GM12878 (cell line): ENCODE measurements around the gene GALC. TPM values are rescaled to one million over a fixed set of nuclear protein-coding genes. Genes with fewer than 3 reads are reported as not detected.

ENCODE experiments used
- ATAC-seq: fragments of 200-7000 bp; cut with Tn5 transposase; 3 replicates; pipeline ENCODE4 v1.9.1; 2020; ENCODE audit warnings: mild to moderate bottlenecking, moderate library complexity
- BruUV-seq: library from RNA; stranded (reverse); fragments of 400-500 nt; replicated peaks from 2 replicates; lab custom pipeline; 2021; lab: Mats Ljungman, UMichigan
- CTCF ChIA-PET: fragments of 300-600 bp; sonication (Branson Sonifier 250); formaldehyde crosslinking; extraction: SDS; loops from one replicate; lab custom pipeline; 2021; ENCODE audit warnings: inconsistent platforms; lab: Yijun Ruan, JAX
- POLR2A ChIA-PET: fragments of 350-600 bp; formaldehyde crosslinking; extraction: SDS; loops from one replicate; lab custom pipeline; 2021; ENCODE audit warnings: inconsistent platforms; lab: Charles Lee
- RAD21 ChIA-PET: fragments of 300-600 bp; sonication (Branson Sonifier 250); formaldehyde crosslinking; loops from one replicate; lab custom pipeline; 2023; ENCODE audit warnings: antibody characterized with exemption; ENCODE audit not compliant: unreplicated experiment; lab: Charles Lee
- SMC1A ChIA-PET: fragments of 300-600 bp; sonication (Branson Sonifier 250); formaldehyde crosslinking; loops from one replicate; lab custom pipeline; 2023; ENCODE audit not compliant: unreplicated experiment, uncharacterized antibody; lab: Charles Lee
- DNase-seq: peaks from one replicate; pipeline ENCODE4 v3.0.0-alpha.2; 2011; ENCODE audit warnings: low read depth, low spot score
- FAIRE-seq: peaks from 3 replicates; lab custom pipeline; 2011; peaks lifted over from hg19 to GRCh38; lab: Jason Lieb, UNC
- H2AFZ ChIP-seq: 2 replicates; pipeline ENCODE4 v1.6.0; 2011; ENCODE audit warnings: low read depth, low read length, control low read depth; ENCODE audit not compliant: control insufficient read depth
- H3K27ac ChIP-seq: 2 replicates; pipeline ENCODE4 v1.5.1; 2011; ENCODE audit warnings: control low read depth; ENCODE audit not compliant: control insufficient read depth, insufficient read depth
- H3K27me3 ChIP-seq, 2 experiments: replicated peaks in 1 of 2; 2 replicates each; pipeline versions ENCODE4 v1.6.0 to v1.6.1; 2011; ENCODE audit warnings: low read length in 1 of 2; ENCODE audit not compliant: control insufficient read depth in 2 of 2, insufficient read depth in 2 of 2
- H3K36me3 ChIP-seq, 2 experiments: 2 replicates each; pipeline ENCODE4 v1.5.1; 2011; ENCODE audit warnings: low read length in 1 of 2; ENCODE audit not compliant: control insufficient read depth in 2 of 2, insufficient read depth in 2 of 2
- H3K4me1 ChIP-seq: 2 replicates; pipeline ENCODE4 v1.6.1; 2011; ENCODE audit warnings: mild to moderate bottlenecking, low read length, moderate library complexity, mixed read lengths; ENCODE audit not compliant: control insufficient read depth, insufficient read depth
- H3K4me2 ChIP-seq: 2 replicates; pipeline ENCODE4 v1.6.0; 2011; ENCODE audit warnings: control low read depth; ENCODE audit not compliant: control insufficient read depth, insufficient read depth
- H3K4me3 ChIP-seq: fragments of 200-600 bp; sonication (generic); 2 replicates; pipeline ENCODE4 v1.5.1; 2016
- H3K79me2 ChIP-seq: 2 replicates; pipeline ENCODE4 v1.6.0; 2011; ENCODE audit warnings: low read length; ENCODE audit not compliant: control insufficient read depth, insufficient read depth
- H3K9ac ChIP-seq: 2 replicates; pipeline ENCODE4 v1.8.0; 2011; ENCODE audit warnings: low read length, control low read depth, mixed read lengths; ENCODE audit not compliant: control insufficient read depth, insufficient read depth
- H3K9me3 ChIP-seq: replicated peaks from 3 replicates; pipeline ENCODE4 v1.5.1; 2011; ENCODE audit warnings: mild to moderate bottlenecking, low read length; ENCODE audit not compliant: control insufficient read depth, insufficient read depth
- H4K20me1 ChIP-seq: 2 replicates; pipeline ENCODE4 v1.6.0; 2011; ENCODE audit not compliant: control insufficient read depth, insufficient read depth
- CTCF ChIP-seq, 3 experiments: IDR thresholded peaks in 2 of 3; conservative IDR thresholded peaks in 1 of 3; 2 replicates each; pipeline ENCODE4 v1.5.1; 2011; ENCODE audit warnings: low read depth in 3 of 3, low read length in 3 of 3, mild to moderate bottlenecking in 3 of 3, control low read depth in 2 of 3, moderate library complexity in 2 of 3, inconsistent platforms in 1 of 3, mixed read lengths in 1 of 3; ENCODE audit not compliant: control insufficient read depth in 2 of 3, insufficient read depth in 1 of 3; ENCODE audit errors: extremely low read depth in 1 of 3
- EZH2 ChIP-seq: IDR thresholded peaks from 2 replicates; pipeline ENCODE4 v1.6.1; 2012; ENCODE audit warnings: low read depth, mild to moderate bottlenecking, control low read depth, inconsistent platforms, low read length, borderline replicate concordance; ENCODE audit not compliant: control insufficient read depth
- HDAC6 ChIP-seq: fragments of 200-600 bp; sonication (generic); IDR thresholded peaks from one replicate; pipeline ENCODE4 v1.8.0; 2017; ENCODE audit warnings: antibody characterized with exemption; ENCODE audit not compliant: unreplicated experiment
- MYB ChIP-seq: fragments of 150-350 bp; IDR thresholded peaks from 2 replicates; pipeline ENCODE4 v1.6.1; 2014; ENCODE audit warnings: mild to moderate bottlenecking, low read depth, low read length, borderline replicate concordance
- NR2F1 ChIP-seq: fragments of 450-650 bp; conservative IDR thresholded peaks from 2 replicates; pipeline ENCODE4 v1.6.1; 2017; ENCODE audit warnings: mild to moderate bottlenecking
- POLR2AphosphoS2 ChIP-seq: IDR thresholded peaks from 2 replicates; pipeline ENCODE4 v1.6.1; 2011; ENCODE audit warnings: low read depth, mild to moderate bottlenecking, low read length, improper control_type of control experiment, moderate library complexity
- STAT1 ChIP-seq: fragments of 450-650 bp; conservative IDR thresholded peaks from 2 replicates; pipeline ENCODE4 v1.6.1; 2014; ENCODE audit warnings: antibody characterized with exemption, mild to moderate bottlenecking
- ZBED1 ChIP-seq: IDR thresholded peaks from 2 replicates; pipeline ENCODE4 v1.6.1; 2016; ENCODE audit warnings: borderline replicate concordance
- ZNF24 ChIP-seq: fragments of 450-650 bp; IDR thresholded peaks from 2 replicates; pipeline ENCODE4 v1.6.1; 2017; ENCODE audit warnings: antibody characterized with exemption, mild to moderate bottlenecking
- WGBS: methylation state at CpG from one replicate; pipeline ENCODE4 v1.1.6; 2016; ENCODE audit warnings: low lambda C conversion rate; ENCODE audit not compliant: insufficient replicate concordance, insufficient coverage; ENCODE audit errors: missing lambda C conversion rate; 5-methylcytosine and 5-hydroxymethylcytosine counted together
- in situ Hi-C: fragments of 300-500 bp; cut with MboI; formaldehyde crosslinking; loops from 9 replicates; pipeline ENCODE4 v1.14.3; 2018; ENCODE audit warnings: mixed read lengths
- intact Hi-C: fragments of 100-400 bp; cut with micrococcal nuclease; formaldehyde crosslinking; loops from one replicate; pipeline ENCODE4 v1.14.2; 2022; ENCODE audit not compliant: unreplicated experiment
- polyA plus RNA-seq, 11 experiments: library from polyadenylated mRNA; depleted of rRNA in 4 of 11; unstranded in 6 of 11; stranded (reverse) in 5 of 11; fragments of >200 nt; fragmentation: Nextera tagmentation in 4 of 11; fragmentation: Illumina TruSeq in 1 of 11; extraction: Ambion mirVana in 4 of 11; extraction: Trizol in 1 of 11; gene quantifications; 1 replicate in 1 of 11; 2 replicates in 10 of 11; pipeline versions ENCODE4 v1.2.1 to v1.2.3, GENCODE V29; 2011 to 2016; ENCODE audit warnings: inconsistent platforms in 2 of 11, missing spikeins in 2 of 11, low read depth in 1 of 11
- total RNA-seq, 4 experiments: library from RNA; depleted of rRNA in 3 of 4; stranded (reverse); fragments of >200 nt in 3 of 4; fragmentation: Illumina TruSeq in 1 of 4; extraction: Trizol in 1 of 4; gene quantifications; 2 replicates each; pipeline versions ENCODE4 v1.2.1 to v1.2.3, GENCODE V29; 2013 to 2021
- TF ChIP-seq, protein P1 (sequence below): fragments of 450-650 bp; IDR thresholded peaks from 2 replicates; pipeline ENCODE4 v1.6.1; 2016; ENCODE audit warnings: mild to moderate bottlenecking
- TF ChIP-seq, protein P2 (sequence below): IDR thresholded peaks from 2 replicates; pipeline ENCODE4 v1.6.1; 2012; ENCODE audit warnings: low read length, inconsistent platforms

GALC gene
- total and polyA plus RNA-seq, 10 of the 15 experiments (the other 5 are each of a cell fraction or from before 2014, with no cell fraction given): 1.3 to 14.0 (median 4.5) TPM

DNA sequence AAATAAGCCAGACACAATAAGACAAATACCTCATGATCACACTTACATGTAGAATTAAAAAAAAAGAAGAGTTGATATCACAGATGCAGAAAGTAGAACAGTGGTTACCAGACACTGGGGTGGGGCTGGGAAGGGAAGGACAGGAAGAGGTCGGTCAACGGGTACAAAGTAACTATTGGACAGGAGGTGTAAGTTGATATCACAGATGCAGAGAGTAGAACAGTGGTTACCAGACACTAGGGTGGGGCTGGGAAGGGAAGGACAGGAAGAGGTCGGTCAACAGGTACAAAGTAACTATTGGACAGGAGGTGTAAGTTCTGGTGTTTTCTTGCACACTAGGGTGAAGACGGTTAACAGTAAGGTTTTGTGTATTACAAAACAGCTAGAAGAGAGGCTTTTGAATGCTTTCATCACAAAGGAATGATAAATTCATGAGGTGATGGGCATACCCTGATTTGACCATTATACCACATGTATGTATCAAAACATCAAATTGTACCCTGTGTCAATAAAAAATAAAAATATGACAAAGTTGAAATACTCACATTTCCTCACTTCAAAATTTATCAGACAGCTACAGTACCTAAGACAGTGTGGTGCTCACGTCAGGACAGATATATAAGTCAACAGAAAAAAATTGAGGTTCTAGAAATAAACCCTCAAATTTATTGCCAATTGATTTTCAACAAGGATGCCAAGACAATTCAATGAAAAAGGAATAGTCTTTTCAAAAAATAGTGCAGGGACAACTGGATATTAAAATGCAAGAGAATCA lies 32.8 kb downstream of the GALC start:
- 82% methylated on average over 5 of the region's 5 CpGs for WGBS
- H2AFZ ChIP-seq: no peak overlapping the region
- no peak for DNase-seq
- no peak overlapping the region for H3K4me2 ChIP-seq
- no peak overlapping the region for H3K27ac ChIP-seq
- ChIA-PET SMC1A (interaction anchor here (1.3 kb wide), 1 partner anchor 14 kb away, joined by 4 read pairs; no protein-coding TSS in a partner anchor), RAD21 (no interaction called here), CTCF (no interaction called here), POLR2A (no interaction called here)
- no peaks in the 10 kb centered on the region for H3K36me3 ChIP-seq
- H3K4me3 ChIP-seq: no peak overlapping the region
- BruUV-seq: no TSS peak
- intact Hi-C loops: no loop called here
- no peaks in the 10 kb centered on the region; the same call in 2 of the 3 replicates for H3K9me3 ChIP-seq
- no peaks in the 10 kb centered on the region for H3K4me1 ChIP-seq
- in situ Hi-C loops: no loop called here
- H3K27me3 ChIP-seq: no peaks in the 10 kb centered on the region
- FAIRE-seq: no peak
- H3K9ac ChIP-seq: no peak overlapping the region
- ATAC-seq: no peak
- no peaks in the 10 kb centered on the region for H3K79me2 ChIP-seq
- no peak for TF ChIP-seq STAT1
- no peak for TF ChIP-seq HDAC6
- no peak for TF ChIP-seq EZH2
- TF ChIP-seq NR2F1: no peak
- H4K20me1 ChIP-seq: no peaks in the 10 kb centered on the region

DNA sequence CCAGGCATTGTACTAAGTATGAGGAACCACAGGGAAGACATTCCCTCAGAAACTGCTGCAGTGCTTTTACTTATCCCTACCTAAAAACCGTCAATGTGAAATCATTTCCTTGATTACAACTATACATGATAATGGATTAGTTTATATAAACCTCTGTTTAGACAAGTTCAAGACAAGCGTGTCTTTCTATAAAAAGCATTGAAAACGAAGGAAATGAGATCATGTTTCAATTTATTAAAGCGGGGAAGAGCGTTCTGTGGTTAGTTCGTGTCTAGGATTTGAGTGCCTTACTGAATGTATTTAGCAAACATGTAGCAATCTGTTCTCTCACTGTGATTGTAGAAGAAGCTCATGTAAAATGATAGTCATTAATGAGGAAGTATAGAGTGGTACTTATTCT lies 37.5 kb downstream of the GALC start:
- FAIRE-seq: no peak
- Histone ChIP-seq H4K20me1 (no peaks in the 10 kb centered on the region), H3K4me2 (no peak overlapping the region), H3K27me3 (no peaks in the 10 kb centered on the region), H3K9ac (no peak overlapping the region), H3K79me2 (no peaks in the 10 kb centered on the region), H2AFZ (no peak overlapping the region), H3K9me3 (no peaks in the 10 kb centered on the region; the same call in 2 of the 3 replicates), H3K36me3 (no peaks in the 10 kb centered on the region), H3K27ac (no peak overlapping the region), H3K4me1 (peaks cover 4% of the 10 kb centered on the region), H3K4me3 (no peak overlapping the region)
- SMC1A ChIA-PET: no interaction called here
- in situ Hi-C loops (no loop called here), intact Hi-C loops (no loop called here)
- no TSS peak for BruUV-seq
- ATAC-seq: no peak
- RAD21 ChIA-PET: interaction anchor here (1.0 kb wide), 1 partner anchor 32 kb away, joined by 3 read pairs; no protein-coding TSS in a partner anchor
- POLR2A ChIA-PET: interaction anchor here (0.7 kb wide), 1 partner anchor 196 kb away, joined by 3 read pairs; no protein-coding TSS in a partner anchor
- WGBS: 77% methylated on average over 6 of the region's 6 CpGs
- CTCF ChIA-PET: interaction anchor here (1.4 kb wide), 1 partner anchor 10 kb away, joined by 7 read pairs; no protein-coding TSS in a partner anchor
- no peak for DNase-seq
- TF ChIP-seq POLR2AphosphoS2: no peak
- TF ChIP-seq, protein P1, sequence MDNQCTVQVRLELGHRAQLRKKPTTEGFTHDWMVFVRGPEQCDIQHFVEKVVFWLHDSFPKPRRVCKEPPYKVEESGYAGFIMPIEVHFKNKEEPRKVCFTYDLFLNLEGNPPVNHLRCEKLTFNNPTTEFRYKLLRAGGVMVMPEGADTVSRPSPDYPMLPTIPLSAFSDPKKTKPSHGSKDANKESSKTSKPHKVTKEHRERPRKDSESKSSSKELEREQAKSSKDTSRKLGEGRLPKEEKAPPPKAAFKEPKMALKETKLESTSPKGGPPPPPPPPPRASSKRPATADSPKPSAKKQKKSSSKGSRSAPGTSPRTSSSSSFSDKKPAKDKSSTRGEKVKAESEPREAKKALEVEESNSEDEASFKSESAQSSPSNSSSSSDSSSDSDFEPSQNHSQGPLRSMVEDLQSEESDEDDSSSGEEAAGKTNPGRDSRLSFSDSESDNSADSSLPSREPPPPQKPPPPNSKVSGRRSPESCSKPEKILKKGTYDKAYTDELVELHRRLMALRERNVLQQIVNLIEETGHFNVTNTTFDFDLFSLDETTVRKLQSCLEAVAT: no peak
- TF ChIP-seq ZNF24: no peak
- TF ChIP-seq MYB: no peak
- no peak for TF ChIP-seq ZBED1
- no peak for TF ChIP-seq STAT1
- TF ChIP-seq CTCF (IDR thresholded peaks at IDR 0.05 in 2 of 3, conservative IDR thresholded peaks at IDR 0.05 in 1 of 3; ENCODE audit: control insufficient read depth in 2 of 3, extremely low read depth in 1 of 3, insufficient read depth in 1 of 3, low read depth in 3 of 3, low read length in 3 of 3): no peak
- TF ChIP-seq, protein P2, sequence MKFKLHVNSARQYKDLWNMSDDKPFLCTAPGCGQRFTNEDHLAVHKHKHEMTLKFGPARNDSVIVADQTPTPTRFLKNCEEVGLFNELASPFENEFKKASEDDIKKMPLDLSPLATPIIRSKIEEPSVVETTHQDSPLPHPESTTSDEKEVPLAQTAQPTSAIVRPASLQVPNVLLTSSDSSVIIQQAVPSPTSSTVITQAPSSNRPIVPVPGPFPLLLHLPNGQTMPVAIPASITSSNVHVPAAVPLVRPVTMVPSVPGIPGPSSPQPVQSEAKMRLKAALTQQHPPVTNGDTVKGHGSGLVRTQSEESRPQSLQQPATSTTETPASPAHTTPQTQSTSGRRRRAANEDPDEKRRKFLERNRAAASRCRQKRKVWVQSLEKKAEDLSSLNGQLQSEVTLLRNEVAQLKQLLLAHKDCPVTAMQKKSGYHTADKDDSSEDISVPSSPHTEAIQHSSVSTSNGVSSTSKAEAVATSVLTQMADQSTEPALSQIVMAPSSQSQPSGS: no peak
